Measurements from ENCODE around the gene GINS1.

The GINS1 gene

DNA sequence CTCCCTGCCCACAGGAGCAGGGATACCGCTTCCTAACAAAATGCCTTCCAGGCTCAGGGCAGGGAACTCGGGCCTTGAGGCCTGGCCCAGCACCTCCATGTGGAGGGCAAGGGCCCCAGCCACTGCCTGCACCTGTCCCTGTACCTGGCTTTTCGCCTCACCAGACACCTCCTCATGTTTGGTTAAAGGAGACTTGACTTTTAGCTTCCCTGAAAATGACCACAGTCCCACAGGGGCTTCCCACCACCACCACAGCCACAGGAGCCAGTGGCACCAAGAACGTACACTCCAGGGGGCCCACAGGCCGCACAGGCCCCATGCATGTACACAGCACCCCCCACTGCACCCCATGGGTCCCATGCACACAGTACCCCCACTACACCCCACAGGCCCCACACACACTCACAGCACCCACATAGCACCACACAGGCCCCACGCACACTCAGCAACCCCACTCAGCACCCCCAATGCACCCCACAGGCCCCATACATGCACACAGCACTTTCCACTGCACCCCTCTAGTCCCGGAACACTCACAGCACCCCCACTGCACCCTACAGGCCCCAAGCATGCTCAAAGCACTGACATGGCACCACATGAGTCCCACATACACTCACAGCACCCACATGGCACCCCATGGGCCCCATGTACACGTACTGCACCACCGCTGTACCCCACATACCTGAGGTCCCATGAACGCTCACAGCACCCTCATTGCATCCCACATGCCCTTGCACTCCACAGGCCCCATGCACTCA lies 86.5 kb downstream of the GINS1 start:
- DNase-seq (ENCODE audit: low read depth in 2 of 2): no peak

DNA sequence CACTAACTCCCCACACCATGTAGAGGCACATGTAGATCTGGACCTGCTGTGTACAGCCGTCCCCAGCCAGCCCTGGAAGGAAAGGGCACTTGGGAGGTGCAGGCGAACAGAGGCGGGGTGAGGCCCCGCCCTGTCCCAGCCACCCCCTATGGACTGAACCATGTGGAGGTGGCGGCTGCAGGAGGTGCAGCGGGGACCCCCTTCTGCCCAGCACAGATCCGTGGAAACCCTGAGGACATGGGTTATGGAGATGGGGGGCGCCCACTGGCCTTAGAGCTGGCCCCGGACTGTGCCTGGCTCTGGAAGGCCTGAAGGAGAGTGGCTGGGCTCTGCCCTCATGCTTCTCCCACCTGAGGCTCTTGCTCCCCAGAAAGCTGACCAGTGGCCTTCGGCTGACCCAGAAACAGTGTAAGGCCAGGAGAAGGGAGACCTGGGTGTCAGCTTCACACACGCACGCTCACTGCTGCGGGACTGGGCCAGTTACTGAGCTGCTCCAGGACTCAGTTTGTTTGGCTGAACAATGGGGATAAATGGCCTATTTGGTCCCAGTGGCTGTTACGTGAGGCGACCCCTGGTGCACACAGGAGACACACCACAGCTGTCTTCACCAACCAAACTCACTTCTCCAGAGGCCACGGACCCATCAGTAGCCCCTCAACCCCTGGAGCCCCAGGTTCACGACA lies 87.2 kb downstream of the GINS1 start:
- no peak for DNase-seq (ENCODE audit: low read depth in 2 of 2)

DNA sequence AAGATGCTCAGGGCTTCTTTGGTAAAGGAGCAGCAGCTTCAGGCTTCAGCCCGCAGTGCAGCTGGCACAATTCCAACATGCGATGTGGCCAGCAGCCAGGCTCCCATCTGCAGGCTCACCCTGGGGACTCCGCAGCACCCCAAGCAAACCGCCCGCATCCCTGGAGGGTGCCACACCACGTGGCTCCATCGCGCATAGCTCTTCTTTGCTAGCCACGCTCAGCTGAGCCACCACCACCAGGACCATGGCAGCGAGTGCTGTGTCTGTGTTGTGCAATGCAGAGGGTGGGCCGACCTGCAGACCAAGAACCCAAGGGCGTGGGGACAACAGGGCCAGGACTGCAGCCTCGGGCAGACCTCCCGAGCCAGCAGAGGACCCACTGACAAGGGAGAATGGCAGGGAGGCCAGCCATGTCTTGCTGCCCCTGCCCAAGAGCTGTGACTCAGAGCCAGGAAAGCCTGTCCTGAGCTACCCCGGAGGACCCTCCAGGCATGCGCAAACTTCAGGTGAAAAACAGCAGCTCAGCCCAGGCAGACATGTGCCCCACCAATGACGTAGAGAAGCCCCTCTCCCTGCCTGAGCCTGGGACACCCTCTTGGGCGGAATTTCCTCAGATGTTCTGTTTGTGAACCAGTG lies 87.8 kb downstream of the GINS1 start:
- DNase-seq (ENCODE audit: low read depth in 2 of 2): no peak

DNA sequence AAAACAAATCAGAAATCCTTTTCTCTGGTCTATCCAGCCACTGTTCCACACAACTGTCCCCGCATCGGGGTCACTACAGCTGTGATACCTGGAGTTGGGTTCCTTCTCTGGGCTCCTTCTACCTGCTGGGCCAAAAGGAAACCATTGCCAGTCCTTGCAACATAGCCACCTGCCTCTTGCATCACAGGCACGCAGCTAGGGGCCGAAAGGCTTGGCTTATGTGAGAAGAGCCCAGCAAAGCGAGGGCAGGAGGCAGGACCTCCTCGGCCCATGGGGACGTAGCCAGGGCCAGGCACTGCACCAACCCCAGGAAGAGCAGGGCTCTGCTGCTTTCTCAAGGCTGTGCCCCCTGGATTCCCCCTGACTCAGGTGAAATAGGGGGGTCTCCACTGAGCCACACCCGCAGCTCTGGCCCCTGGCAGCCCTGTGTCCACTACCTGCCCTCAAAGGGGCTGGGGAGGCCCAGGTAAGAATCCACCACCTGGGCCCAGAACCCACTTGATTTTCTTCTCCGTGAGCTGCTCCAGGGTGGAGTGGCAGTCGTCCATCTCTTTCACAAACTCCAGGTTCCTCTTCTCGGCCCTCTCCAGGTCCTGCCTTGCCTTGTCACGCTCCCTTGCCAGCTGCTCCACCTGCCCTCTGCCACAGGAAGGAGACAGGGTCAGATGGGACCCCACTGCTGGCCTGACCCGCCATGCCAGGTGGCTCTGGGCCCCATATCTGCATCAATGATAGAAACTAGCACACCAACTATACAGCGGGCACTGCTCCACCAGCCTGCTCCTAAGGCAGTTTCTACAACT lies 88.9 kb downstream of the GINS1 start:
- DNase-seq (ENCODE audit: low read depth in 2 of 2): no peak

DNA sequence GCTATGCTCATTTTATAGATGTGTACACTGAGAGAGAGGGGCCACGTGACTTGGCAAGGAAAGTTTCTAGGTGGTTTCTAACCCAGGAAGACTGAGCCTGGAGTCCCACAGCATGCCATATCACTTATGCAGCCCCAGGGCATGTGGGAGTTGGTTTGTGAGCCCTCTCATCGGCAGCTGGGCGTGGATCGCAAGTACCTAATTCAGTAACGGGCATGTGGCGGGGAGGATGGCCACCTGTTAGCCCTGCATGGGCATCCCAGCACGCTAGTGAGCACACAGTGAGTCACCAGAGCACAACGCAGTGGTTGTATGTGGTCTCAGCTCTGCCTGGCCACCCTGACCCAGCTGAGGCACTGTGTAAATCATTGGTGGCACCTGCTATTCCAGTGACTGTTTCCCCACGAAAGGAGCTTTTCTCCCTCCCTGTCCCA lies 89.5 kb downstream of the GINS1 start:
- DNase-seq (ENCODE audit: low read depth in 2 of 2): no peak

DNA sequence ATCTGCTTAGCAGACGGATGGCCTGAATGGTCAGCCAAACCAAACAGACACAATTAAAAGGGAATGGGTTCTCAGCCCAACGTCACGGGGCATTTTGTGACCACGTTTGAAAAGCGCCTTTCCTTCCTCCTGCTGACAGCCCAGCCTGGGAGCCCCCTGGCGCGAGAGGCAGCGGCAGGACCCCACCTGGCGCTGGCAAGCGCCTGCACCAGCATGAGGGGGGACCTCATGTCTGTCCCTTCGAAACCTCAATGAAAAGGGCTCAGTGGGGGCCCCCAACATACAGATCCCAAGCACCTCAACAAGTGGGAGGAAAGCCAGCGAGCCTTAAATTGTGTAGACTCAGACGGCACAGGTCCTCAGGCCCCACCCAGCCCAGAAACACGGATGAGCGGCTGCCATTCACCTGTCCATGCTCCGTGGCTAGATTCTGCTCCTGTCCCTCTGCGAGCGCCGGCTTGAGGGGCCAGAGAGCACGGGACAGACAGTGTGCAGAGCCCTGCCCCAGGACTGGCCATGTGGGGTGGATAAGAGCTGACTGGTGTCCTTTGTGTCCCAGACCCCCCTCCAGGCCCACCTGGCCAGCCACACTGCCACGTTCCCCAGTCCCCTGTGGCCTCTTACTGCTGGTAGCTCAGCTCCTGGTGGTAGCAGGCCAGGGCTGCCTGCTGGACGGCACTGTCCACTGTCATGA lies 90.3 kb downstream of the GINS1 start:
- no peak for DNase-seq (ENCODE audit: low read depth in 2 of 2)

Measured in stimulated activated CD8-positive, alpha-beta memory T cell treated with anti-CD3 and anti-CD28 coated beads, Interleukin-15, amount 100 ng/mL, for 4 hours (primary cell).